ENCODE data around the gene CHCHD6. TPM values are rescaled to one million over a fixed set of nuclear protein-coding genes. Genes with fewer than 3 reads are reported as not detected.

The CHCHD6 gene
- total RNA-seq, 4 donors from 2014 or later, result 13.4 to 22.0 (median 16.1) TPM

DNA sequence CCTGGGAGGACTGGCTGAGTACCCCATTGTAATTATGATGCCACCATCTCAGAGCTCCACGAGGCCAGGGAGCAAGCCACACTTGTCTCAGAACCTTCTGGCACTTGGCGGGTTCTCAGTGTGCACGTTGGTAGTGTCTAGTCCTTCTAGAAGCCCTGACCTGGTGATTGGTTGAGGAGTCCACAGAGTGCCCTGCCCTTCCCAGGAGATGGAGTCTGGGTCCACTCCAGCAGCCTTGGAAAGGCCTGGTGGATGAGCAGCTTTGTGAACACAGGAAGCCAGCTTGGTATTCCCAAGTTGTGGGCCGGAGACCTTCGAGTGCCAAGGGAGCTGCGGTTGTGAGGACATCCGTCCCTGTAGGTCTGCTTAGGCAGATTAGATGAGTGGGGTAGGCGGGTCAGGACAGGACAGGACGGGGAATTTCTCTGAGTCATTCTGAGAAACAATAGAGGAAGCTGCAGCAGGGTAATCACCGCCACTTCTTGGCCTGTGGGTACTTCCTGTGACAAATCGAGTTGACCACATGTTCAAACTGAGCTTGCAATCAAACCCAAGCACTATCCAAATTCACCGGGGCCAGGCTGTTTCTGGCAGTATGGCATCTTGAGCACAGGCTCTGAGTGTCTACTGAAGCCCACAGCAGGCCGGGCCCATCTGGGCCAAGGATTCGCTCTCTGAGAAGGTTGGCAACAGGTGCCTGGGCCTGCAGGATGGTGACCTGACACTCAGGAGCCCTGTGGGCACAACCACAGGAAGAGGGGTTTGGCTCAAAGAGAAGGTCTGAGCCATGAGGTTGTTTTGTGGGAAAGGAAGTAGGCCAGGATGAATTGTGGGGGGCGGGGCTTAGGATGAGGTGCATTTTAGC, 207.4 kb downstream of the CHCHD6 start:
- TF ChIP-seq POLR2AphosphoS5 (IDR thresholded peaks at IDR 0.05) (peak in 1 of 3 donors; percentile 56), EP300 (IDR thresholded peaks at IDR 0.05) (no peak), POLR2A (IDR thresholded peaks at IDR 0.05) (no peak)
- TF ChIP-seq, protein P1, sequence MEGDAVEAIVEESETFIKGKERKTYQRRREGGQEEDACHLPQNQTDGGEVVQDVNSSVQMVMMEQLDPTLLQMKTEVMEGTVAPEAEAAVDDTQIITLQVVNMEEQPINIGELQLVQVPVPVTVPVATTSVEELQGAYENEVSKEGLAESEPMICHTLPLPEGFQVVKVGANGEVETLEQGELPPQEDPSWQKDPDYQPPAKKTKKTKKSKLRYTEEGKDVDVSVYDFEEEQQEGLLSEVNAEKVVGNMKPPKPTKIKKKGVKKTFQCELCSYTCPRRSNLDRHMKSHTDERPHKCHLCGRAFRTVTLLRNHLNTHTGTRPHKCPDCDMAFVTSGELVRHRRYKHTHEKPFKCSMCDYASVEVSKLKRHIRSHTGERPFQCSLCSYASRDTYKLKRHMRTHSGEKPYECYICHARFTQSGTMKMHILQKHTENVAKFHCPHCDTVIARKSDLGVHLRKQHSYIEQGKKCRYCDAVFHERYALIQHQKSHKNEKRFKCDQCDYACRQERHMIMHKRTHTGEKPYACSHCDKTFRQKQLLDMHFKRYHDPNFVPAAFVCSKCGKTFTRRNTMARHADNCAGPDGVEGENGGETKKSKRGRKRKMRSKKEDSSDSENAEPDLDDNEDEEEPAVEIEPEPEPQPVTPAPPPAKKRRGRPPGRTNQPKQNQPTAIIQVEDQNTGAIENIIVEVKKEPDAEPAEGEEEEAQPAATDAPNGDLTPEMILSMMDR (IDR thresholded peaks at IDR 0.05), result no peak

DNA sequence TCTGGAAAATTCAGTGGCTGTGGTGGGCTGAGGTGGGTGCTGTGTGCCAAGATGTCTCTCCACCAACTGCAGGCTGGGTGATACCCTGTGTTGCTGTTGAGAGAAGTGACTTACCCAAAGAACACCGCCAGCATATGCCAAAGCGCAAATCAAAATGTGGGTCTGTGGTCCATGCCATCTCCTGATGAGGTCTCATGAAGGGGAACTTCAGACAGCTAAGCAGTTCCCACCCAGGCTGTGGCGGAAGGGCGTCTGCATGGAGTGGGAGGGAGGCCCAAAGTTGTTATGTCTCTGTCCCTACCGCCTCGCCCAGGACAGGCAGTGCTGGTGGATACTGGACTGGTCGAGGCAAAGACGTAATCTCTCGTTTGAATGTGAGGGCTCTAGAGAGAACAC, 208.0 kb downstream of the CHCHD6 start:
- no peaks in the 10 kb centered on the region for H3K27me3 ChIP-seq
- H3K27ac ChIP-seq, result peak overlapping the region; percentile 43
- H3K36me3 ChIP-seq, result no peaks in the 10 kb centered on the region
- H3K4me3 ChIP-seq, result no peak overlapping the region
- 80% methylated on average over 7 of the region's 9 CpGs for WGBS
- no peak for DNase-seq (ENCODE audit: low spot score in 2 of 2)
- TF ChIP-seq EP300 (IDR thresholded peaks at IDR 0.05), result no peak
- TF ChIP-seq POLR2A (IDR thresholded peaks at IDR 0.05), result no peak
- H3K9me3 ChIP-seq, result no peaks in the 10 kb centered on the region
- H3K4me1 ChIP-seq, result peaks cover 26% of the 10 kb centered on the region

More for the DNA sequence above, 207.4 kb downstream of the CHCHD6 start:
- Histone ChIP-seq H3K36me3 (no peaks in the 10 kb centered on the region), H3K27ac (peak overlapping the region; percentile 43), H3K27me3 (no peaks in the 10 kb centered on the region), H3K4me3 (no peak overlapping the region), H3K4me1 (peaks cover 26% of the 10 kb centered on the region), H3K9me3 (no peaks in the 10 kb centered on the region)
- 32% methylated on average over 12 of the region's 15 CpGs for WGBS
- DNase-seq (ENCODE audit: low spot score in 2 of 2), result peak in 1 of 2 donors; percentile 72

DNA sequence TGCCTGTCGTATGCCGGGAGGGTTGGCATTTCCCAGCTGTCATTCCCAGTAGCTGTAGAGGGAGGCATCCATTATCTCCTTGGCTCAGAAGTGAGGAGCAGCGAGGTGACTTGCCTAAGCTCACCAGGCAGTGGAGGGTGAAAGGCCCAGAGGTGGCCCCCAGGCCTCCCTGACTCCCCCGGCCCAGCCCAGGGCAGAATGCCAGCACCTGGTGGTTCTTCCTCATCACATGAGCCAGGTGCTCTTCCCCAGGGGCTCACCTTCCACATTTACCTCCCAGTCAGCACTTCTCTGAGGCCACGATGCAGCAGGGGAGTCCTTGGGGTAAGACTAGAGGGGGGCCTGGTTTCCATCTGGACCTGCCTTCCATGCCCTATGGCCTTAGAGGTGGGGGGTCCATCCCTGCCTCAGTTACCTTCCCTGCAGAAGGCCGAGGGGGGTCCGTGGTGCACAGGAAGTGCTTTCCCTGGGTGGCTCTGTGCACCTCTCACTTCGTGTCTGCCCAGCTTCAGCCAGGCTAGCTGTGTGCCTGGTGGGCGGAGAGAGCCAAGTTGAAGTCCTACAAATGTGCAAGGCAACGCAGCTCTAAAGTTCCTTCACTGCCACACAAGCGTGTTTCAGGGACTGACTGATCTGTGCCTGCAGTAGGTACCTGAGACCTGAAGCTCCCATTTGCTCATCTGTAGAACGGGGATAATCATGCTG, 208.6 kb downstream of the CHCHD6 start:
- H3K4me3 ChIP-seq, result no peak overlapping the region
- H3K27me3 ChIP-seq, result no peaks in the 10 kb centered on the region
- no peak for TF ChIP-seq EP300 (IDR thresholded peaks at IDR 0.05)
- TF ChIP-seq POLR2A (IDR thresholded peaks at IDR 0.05), result no peak
- no peak for TF ChIP-seq POLR2AphosphoS5 (IDR thresholded peaks at IDR 0.05)
- TF ChIP-seq, protein P1 (IDR thresholded peaks at IDR 0.05), result no peak
- no peaks in the 10 kb centered on the region for H3K9me3 ChIP-seq
- H3K4me1 ChIP-seq, result peaks cover 26% of the 10 kb centered on the region
- H3K27ac ChIP-seq, result no peak overlapping the region
- no peak for DNase-seq (ENCODE audit: low spot score in 2 of 2)
- WGBS, result 88% methylated on average over 7 of the region's 12 CpGs
- no peaks in the 10 kb centered on the region for H3K36me3 ChIP-seq

DNA sequence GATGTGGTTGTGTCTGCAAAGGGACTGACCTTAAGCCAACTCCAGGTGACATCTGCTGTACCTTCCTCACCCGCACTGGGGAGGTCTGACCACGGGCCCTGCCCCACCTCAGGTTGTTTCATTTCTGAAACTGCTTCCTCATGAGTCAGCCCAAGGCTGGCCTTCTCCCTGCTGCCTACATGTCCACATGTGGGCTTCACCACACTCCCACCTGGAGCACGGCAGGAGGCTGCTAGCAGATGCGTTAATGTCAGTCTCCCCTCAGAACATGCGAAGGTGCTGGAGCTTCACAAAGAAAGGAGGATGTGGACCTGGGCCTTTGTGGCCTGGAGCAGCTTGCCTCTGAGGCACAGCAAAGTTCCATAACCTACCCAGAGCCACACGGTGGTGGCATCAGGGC, 209.5 kb downstream of the CHCHD6 start:
- Histone ChIP-seq H3K9me3 (no peaks in the 10 kb centered on the region), H3K27me3 (no peaks in the 10 kb centered on the region), H3K4me1 (peaks cover 26% of the 10 kb centered on the region), H3K27ac (no peak overlapping the region), H3K4me3 (no peak overlapping the region), H3K36me3 (no peaks in the 10 kb centered on the region)
- no peak for TF ChIP-seq EP300 (IDR thresholded peaks at IDR 0.05)
- WGBS, result 91% methylated on average over 6 of the region's 6 CpGs
- DNase-seq (ENCODE audit: low spot score in 2 of 2), result no peak

DNA sequence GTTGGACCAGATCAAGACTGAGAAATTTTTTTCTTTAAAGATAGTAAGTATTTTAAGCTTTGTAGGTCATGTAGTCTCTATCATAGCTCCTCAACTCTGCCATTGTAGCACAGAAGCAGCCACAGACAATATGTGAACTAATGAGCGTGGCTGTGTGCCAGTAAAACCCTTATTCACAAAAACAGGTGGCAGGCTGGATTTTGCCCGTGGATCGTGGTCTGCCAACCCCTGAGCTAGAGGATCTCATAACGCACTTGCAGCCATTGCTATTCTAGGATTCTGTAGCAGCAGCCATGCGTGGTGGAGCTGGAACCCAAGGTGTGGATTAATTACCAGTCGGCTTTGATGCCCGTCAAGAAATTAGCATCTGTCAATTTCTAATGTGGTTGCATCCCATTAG, 210.2 kb downstream of the CHCHD6 start:
- no peaks in the 10 kb centered on the region for H3K36me3 ChIP-seq
- TF ChIP-seq POLR2AphosphoS5 (IDR thresholded peaks at IDR 0.05) (no peak), POLR2A (IDR thresholded peaks at IDR 0.05) (no peak), EP300 (IDR thresholded peaks at IDR 0.05) (no peak)
- TF ChIP-seq, protein P1 (IDR thresholded peaks at IDR 0.05), result no peak
- H3K27me3 ChIP-seq, result no peaks in the 10 kb centered on the region
- DNase-seq (ENCODE audit: low spot score in 2 of 2), result no peak
- 83% methylated on average over 7 of the region's 7 CpGs for WGBS
- H3K4me1 ChIP-seq, result peaks cover 26% of the 10 kb centered on the region
- no peak overlapping the region for H3K27ac ChIP-seq
- no peak overlapping the region for H3K4me3 ChIP-seq
- H3K9me3 ChIP-seq, result no peaks in the 10 kb centered on the region

DNA sequence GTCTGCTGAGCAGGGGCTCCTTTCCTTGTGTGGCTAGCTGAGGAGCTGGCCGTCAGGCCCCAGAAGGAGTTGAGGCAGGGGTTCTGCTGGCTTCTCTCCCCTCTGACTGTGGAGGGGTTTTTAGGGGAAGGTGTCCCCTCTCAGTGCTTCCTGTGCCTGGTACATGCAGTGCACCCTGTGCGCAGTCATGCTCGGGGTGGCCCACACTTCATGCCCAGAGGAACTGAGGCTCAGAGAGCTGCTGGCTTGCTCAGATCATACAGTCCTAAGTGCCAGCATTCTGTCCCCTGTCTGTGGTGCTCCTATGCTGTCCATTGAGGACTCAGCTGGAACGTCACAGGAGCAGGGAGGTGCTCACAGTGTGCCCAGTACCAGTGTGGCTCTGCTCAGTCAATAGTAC, 211.0 kb downstream of the CHCHD6 start:
- TF ChIP-seq POLR2A (IDR thresholded peaks at IDR 0.05) (no peak), EP300 (IDR thresholded peaks at IDR 0.05) (no peak), POLR2AphosphoS5 (IDR thresholded peaks at IDR 0.05) (no peak)
- TF ChIP-seq, protein P1 (IDR thresholded peaks at IDR 0.05), result no peak
- no peak overlapping the region for H3K27ac ChIP-seq
- no peak overlapping the region for H3K4me3 ChIP-seq
- 94% methylated on average over 3 of the region's 4 CpGs for WGBS
- DNase-seq (ENCODE audit: low spot score in 2 of 2), result no peak
- no peaks in the 10 kb centered on the region for H3K27me3 ChIP-seq
- H3K9me3 ChIP-seq, result no peaks in the 10 kb centered on the region
- H3K4me1 ChIP-seq, result peaks cover 26% of the 10 kb centered on the region
- H3K36me3 ChIP-seq, result no peaks in the 10 kb centered on the region
